ENCODE measurements around the gene ACAA2. TPM values are rescaled to one million over a fixed set of nuclear protein-coding genes. Genes with fewer than 3 reads are reported as not detected.
A peak's percentile ranks its signal among the peaks of the same experiment; 100 is the strongest.

The ACAA2 gene
- total RNA-seq, 1 donor from 2014 or later = 572 TPM

GRCh38 chr18:49745045-49746014 lies 68.0 kb downstream of the ACAA2 start:
- ATAC-seq = peak; percentile 99

GRCh38 chr18:49744376-49745008 lies 68.8 kb downstream of the ACAA2 start:
- DNase-seq (ENCODE audit: low spot score) (no peak), ATAC-seq (no peak)

More at GRCh38 chr18:49745045-49746014, 68.0 kb downstream of the ACAA2 start:
- DNase-seq (ENCODE audit: low spot score) = peak; percentile 66

GRCh38 chr18:49743117-49743567 lies 70.2 kb downstream of the ACAA2 start:
- DNase-seq (ENCODE audit: low spot score) (no peak), ATAC-seq (no peak)

- DNase-seq (ENCODE audit: low spot score) = no peak
- ATAC-seq = no peak
These were observed 70.8 kb downstream of the ACAA2 start for GRCh38 chr18:49742316-49743116.

GRCh38 chr18:49739275-49739674 lies 74.1 kb downstream of the ACAA2 start:
- ATAC-seq (no peak), DNase-seq (ENCODE audit: low spot score) (no peak)

- ATAC-seq (no peak), DNase-seq (ENCODE audit: low spot score) (no peak)
These were observed 74.6 kb downstream of the ACAA2 start for GRCh38 chr18:49738721-49739120.

GRCh38 chr18:49734836-49735235 lies 78.5 kb downstream of the ACAA2 start:
- DNase-seq (ENCODE audit: low spot score) = no peak
- no peak for ATAC-seq

- DNase-seq (ENCODE audit: low spot score) = no peak
- ATAC-seq = no peak
These were observed 79.3 kb downstream of the ACAA2 start for GRCh38 chr18:49733896-49734585.

GRCh38 chr18:49733321-49733720 lies 80.0 kb downstream of the ACAA2 start:
- no peak for DNase-seq (ENCODE audit: low spot score)
- no peak for ATAC-seq
